HepG2 (cell line): ENCODE results near the gene TPRKB.

Experiments
- CTCF ChIP-seq: sonication (generic); formaldehyde crosslinking; IDR thresholded peaks from 2 replicates; pipeline ENCODE4 v1.5.0; 2020; ENCODE audit warnings: mild to moderate bottlenecking, missing genetic modification reagents, moderate library complexity
- ETS1 ChIP-seq: sonication (generic); formaldehyde crosslinking; IDR thresholded peaks from 2 replicates; pipeline ENCODE4 v1.4.0; 2020; ENCODE audit warnings: missing genetic modification reagents
- GRHL1 ChIP-seq: sonication (generic); formaldehyde crosslinking; conservative IDR thresholded peaks from 2 replicates; pipeline ENCODE4 v1.8.0; 2022; ENCODE audit warnings: missing genetic modification reagents
- ISL2 ChIP-seq: sonication (generic); formaldehyde crosslinking; IDR thresholded peaks from 2 replicates; pipeline ENCODE4 v1.5.0; 2020; ENCODE audit warnings: missing genetic modification reagents
- MIER2 ChIP-seq: IDR thresholded peaks from 2 replicates; pipeline ENCODE4 v1.6.1; 2016; ENCODE audit warnings: missing biosample characterization, missing genetic modification reagents
- NR3C1 ChIP-seq: sonication (generic); formaldehyde crosslinking; IDR thresholded peaks from 2 replicates; pipeline ENCODE4 v1.4.0; 2020; ENCODE audit warnings: missing genetic modification reagents
- PHF8 ChIP-seq: sonication (generic); formaldehyde crosslinking; IDR thresholded peaks from 2 replicates; pipeline ENCODE4 v1.5.0; 2020; ENCODE audit warnings: missing genetic modification reagents
- RAD21 ChIP-seq: fragments of 450-650 bp; formaldehyde crosslinking; IDR thresholded peaks from 2 replicates; pipeline ENCODE4 v1.5.0; 2020; ENCODE audit warnings: mild to moderate bottlenecking
- TARDBP ChIP-seq: sonication (generic); formaldehyde crosslinking; IDR thresholded peaks from 2 replicates; pipeline ENCODE4 v1.8.0; 2022; ENCODE audit warnings: mild to moderate bottlenecking, missing genetic modification reagents
- ZC3H4 ChIP-seq: sonication (generic); formaldehyde crosslinking; IDR thresholded peaks from 2 replicates; pipeline ENCODE4 v1.4.0; 2020; ENCODE audit warnings: missing genetic modification reagents, borderline replicate concordance

DNA sequence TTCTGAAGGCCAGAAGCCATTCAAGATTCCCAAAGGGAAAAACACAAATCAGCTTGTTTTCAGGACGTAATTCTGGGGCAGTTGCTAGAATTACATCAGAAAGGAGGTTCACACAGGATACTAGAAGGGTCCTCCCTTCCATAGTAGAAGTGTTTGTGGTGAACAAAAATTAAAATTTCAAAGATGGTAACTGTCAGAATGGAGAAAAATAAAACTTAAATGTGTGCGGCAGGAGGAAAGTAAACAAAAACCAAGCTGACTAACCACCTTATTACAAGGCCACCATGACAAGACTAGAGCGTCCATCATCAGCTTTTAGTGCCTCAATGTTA lies 9.7 kb upstream of the TPRKB start:
- TF ChIP-seq ETS1 (CRISPR knock-in tag) (no peak), RAD21 (CRISPR knock-in tag) (no peak), ISL2 (no peak), TARDBP (CRISPR knock-in tag) (no peak), CTCF (CRISPR knock-in tag) (no peak), PHF8 (CRISPR knock-in tag) (no peak), NR3C1 (CRISPR knock-in tag) (no peak), MIER2 (no peak), ZC3H4 (no peak), GRHL1 (CRISPR knock-in tag) (no peak)
